NAMALWA (cell line): Measurements from ENCODE around the gene MSH2.

ENCODE experiments used
- DNase-seq: peaks from one replicate; pipeline ENCODE4 v3.0.0-alpha.2; 2015; ENCODE audit warnings: low spot score

The MSH2 gene

GRCh38 chr2:47508641-47509040 lies 105.7 kb downstream of the MSH2 start:
- no peak for DNase-seq

- no peak for DNase-seq
Measured at GRCh38 chr2:47509250-47509649, 106.3 kb downstream of the MSH2 start.

GRCh38 chr2:47509821-47510385 lies 106.9 kb downstream of the MSH2 start:
- no peak for DNase-seq

- no peak for DNase-seq
Measured at GRCh38 chr2:47510745-47511144, 107.8 kb downstream of the MSH2 start.

GRCh38 chr2:47512581-47513083 lies 109.7 kb downstream of the MSH2 start:
- no peak for DNase-seq

- DNase-seq: no peak
Measured at GRCh38 chr2:47513981-47514520, 111.1 kb downstream of the MSH2 start.

- no peak for DNase-seq
Measured at GRCh38 chr2:47516360-47517104, 113.6 kb downstream of the MSH2 start.

- no peak for DNase-seq
Measured at GRCh38 chr2:47518497-47519146, 115.7 kb downstream of the MSH2 start.

GRCh38 chr2:47519147-47519537 lies 116.2 kb downstream of the MSH2 start:
- DNase-seq: peak; percentile 52

- peak; percentile 25 for DNase-seq
Measured at GRCh38 chr2:47519604-47520301, 116.8 kb downstream of the MSH2 start.

GRCh38 chr2:47520302-47520630 lies 117.3 kb downstream of the MSH2 start:
- DNase-seq: peak; percentile 72

GRCh38 chr2:47520825-47521665 lies 118.1 kb downstream of the MSH2 start:
- DNase-seq: peak; percentile 97

- DNase-seq: peak; percentile 52
Measured at GRCh38 chr2:47521666-47522285, 118.8 kb downstream of the MSH2 start.

GRCh38 chr2:47525167-47525566 lies 122.2 kb downstream of the MSH2 start:
- DNase-seq: no peak

GRCh38 chr2:47528455-47528854 lies 125.5 kb downstream of the MSH2 start:
- DNase-seq: no peak

- DNase-seq: no peak
Measured at GRCh38 chr2:47528874-47529273, 125.9 kb downstream of the MSH2 start.

- no peak for DNase-seq
Measured at GRCh38 chr2:47530105-47530760, 127.3 kb downstream of the MSH2 start.

- no peak for DNase-seq
Measured at GRCh38 chr2:47531378-47532042, 128.6 kb downstream of the MSH2 start.
